Dedifferentiated amniotic fluid mesenchymal stem cell (primary cell): ENCODE measurements around the gene SLC26A11.
A peak's percentile ranks its signal among the peaks of the same experiment; 100 is the strongest.
"Not testable (repeated sequence)": the region's sequence is repeated elsewhere in the genome, so short reads cannot be mapped to it uniquely, and the experiment has no call there.

Experiments used
- DNase-seq: peaks from one replicate; pipeline ENCODE4 v3.0.0-alpha.2; 2016; ENCODE audit errors: extremely low spot score

The SLC26A11 gene

DNA sequence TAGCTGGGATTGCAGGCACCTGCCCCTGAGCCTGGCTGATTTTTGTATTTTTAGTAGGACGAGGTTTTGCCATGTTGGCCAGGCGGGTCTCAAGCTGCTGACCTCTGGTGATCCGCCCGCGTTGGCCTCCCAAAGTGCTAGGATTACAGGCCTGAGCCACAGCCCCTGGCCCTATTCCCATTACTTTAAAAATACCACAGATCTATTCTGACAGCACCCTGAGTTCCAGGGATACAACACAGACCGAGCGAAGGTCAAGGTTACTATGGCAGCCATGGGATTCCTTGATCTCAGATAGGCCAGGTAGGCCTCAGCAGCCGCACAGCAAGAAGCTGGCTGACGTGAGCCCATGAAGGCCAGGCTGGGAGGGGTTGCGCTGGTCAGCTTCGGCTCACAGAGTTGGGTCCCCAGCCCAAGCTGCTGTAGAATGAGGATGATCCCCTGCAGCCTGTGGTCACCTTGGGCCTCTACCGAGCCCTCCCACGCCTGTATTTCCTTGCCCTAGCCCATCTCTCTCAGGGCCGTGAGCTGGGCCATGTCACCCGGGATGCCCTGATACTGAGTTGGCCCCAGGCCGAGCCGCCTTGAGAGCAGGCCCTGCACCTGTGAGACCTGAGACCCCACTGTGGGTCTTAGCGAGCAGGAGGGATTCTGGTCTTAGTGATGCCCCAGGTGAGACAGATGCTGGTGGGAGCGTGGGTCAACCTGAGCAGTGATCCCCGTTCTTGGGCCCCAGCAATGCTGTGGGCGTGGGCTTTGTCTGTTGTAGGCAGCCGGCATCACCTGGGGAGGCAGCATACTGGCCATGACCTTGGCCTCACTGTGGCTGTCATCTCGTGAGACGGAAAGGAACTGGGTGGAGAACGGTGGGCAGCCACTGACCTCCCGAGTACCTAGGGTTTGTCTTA, 23.6 kb downstream of the SLC26A11 start:
- no peak for DNase-seq

GRCh38 chr17:80244448-80244847, 24.2 kb downstream of the SLC26A11 start:
- not testable (repeated sequence) for DNase-seq

DNA sequence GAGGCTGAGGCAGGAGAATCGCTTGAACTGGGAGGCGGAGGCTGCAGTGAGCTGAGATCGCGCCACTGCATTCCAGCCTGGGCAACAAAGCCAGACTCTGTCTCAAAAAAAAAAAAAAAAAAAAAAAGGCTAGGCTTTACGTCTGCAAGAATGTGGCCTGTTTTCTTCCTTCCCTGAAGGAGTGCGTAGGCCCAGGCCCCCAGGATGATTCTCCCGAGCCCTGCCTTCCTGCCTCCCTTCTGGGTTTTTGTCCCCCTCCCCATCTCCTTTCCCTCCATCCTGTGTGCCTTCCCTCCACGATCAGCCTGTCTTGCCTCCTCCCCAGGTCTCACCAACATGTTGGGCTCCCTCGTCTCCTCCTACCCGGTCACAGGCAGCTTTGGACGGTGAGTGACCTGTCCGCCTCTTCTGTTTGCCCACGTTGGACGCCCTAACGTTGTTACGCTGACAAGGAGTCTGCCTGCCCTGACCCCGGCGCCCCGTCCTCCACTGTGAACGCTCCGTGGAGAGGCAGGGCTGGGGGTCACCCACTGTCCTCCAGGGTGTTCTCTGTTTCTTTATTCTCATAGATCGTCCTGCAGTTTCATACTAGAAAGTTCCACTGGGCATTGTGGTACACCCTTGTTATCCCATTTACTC, 24.8 kb downstream of the SLC26A11 start:
- no peak for DNase-seq

DNA sequence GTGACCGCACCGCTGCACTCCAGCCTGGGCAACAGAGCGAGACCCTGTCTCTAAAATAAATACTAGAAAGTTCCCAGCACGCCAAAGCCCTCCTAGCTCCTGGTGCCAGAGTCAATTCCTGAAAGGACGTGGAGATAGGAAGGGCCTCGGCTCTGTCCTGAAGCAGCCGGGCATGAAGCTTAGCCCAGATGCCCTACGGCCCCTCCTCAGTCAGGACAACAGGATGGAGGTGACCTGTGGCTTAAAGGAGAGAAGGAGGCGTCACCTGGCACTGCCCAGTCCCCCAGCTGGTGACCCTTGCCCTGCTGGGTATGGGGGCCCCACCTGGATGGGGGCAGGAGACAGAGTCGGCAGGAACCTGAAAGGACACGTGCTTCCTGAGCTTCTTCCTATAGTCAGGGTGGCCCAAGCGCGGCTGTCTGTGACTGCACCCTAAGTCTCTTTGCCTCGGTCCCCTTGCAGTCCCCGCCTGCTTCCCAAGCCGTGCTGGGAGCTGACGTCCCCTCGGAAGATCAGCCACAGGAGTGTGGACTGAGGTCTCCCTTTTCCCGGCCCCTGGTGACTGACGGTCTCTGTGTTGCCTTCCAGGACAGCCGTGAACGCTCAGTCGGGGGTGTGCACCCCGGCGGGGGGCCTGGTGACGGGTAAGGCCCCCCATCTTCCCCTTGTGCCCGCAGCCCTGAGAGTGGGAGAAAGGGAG, 25.5 kb downstream of the SLC26A11 start:
- no peak for DNase-seq

- no peak for DNase-seq
Observed at GRCh38 chr17:80246266-80246681, 26.0 kb downstream of the SLC26A11 start.

DNA sequence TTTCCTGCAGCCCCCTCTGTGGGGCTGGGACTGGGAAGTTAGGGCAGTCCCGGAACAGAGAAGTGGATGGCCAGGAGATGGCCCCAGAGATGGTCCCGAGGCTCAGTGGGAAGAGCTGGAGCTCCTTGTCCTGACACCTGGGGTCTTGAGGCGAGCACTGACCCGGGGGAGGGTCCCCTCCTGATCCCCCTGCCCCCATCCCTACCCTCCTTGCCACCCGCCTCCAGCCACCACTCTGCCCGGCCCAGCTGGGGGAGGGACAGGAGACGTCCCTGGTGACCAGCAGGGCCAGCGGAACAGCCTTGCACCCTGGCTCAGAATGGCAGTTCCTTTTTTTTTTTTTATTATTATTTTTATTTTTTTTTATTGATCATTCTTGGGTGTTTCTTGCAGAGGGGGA, 26.5 kb downstream of the SLC26A11 start:
- DNase-seq, result no peak

GRCh38 chr17:80247561-80247960, 27.3 kb downstream of the SLC26A11 start:
- no peak for DNase-seq

GRCh38 chr17:80248001-80248893, 28.0 kb downstream of the SLC26A11 start:
- DNase-seq, result no peak

DNA sequence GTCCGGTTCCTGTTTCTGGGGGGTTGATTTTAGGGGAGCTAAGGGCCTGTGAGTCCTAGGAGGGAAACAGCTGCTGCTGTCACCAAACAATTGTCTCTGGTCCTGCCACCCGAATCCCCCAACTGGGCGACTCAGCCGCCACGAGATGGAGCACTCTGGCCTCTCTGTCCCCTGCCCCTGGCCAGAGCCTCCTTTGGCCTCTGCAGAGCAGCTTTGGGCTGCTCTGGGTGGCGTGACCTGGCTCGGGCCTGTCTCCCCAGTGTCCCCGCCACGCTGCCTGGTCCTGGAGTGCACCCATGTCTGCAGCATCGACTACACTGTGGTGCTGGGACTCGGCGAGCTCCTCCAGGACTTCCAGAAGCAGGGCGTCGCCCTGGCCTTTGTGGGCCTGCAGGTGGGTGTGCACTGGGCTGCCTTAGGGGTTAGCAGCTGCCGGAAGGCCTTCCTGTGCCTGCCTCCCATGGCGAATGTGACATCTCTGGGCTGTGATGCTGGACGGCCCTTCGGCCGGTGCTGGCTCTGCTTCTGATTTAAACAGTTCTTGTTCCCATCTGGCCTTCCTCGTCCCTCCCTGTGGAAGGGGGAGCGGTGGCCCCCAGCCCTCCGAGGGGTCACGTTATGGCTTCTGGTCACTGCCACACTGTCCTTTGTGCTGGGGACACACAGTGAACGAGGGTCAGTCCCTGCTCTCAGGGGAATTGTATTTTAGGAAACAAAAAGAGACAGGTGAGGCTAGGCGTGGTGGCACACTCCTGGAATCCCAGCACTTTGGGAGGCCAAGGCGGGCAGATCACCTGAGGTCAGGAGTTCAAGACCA, 28.9 kb downstream of the SLC26A11 start:
- DNase-seq, result no peak

DNA sequence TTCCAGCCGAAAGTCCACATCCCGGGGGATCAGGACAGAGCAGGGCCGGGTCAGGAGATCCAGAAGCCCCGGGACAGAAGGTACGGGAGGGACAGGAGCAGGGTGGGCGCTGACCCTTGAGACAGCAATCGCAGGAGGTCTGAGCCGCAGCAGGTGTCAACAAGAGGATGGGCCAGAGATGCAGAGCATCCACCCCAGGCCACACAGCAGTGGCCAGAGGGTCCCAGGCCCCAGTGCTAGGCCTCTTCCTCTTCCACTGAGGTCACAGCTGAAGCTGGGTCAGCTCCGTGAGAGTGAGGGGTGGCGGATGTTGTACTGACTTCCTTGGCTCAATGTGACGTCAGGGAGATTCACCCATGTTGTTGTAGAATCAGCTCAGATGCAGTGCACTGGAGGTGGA, 31.7 kb downstream of the SLC26A11 start:
- DNase-seq, result no peak

DNA sequence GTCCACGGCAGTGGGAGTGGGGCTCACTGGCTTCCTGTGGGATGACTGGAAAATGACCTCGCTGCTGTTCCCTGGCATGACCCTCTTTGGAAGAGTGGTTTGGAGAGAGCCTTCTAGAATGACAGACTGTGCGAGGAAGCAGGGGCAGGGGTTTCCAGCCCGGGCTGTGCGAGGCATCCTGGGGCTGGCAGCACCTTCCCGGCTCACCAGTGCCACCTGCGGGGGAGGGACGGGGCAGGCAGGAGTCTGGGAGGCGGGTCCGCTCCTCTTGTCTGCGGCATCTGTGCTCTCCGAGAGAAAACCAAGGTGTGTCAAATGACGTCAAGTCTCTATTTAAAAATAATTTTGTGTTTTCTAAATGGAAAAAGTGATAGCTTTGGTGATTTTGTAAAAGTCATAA, 32.6 kb downstream of the SLC26A11 start:
- DNase-seq, result no peak

GRCh38 chr17:80253631-80254395, 33.6 kb downstream of the SLC26A11 start:
- DNase-seq, result no peak

- peak; percentile 90 for DNase-seq
Observed at GRCh38 chr17:80254396-80255251, 34.4 kb downstream of the SLC26A11 start.

DNA sequence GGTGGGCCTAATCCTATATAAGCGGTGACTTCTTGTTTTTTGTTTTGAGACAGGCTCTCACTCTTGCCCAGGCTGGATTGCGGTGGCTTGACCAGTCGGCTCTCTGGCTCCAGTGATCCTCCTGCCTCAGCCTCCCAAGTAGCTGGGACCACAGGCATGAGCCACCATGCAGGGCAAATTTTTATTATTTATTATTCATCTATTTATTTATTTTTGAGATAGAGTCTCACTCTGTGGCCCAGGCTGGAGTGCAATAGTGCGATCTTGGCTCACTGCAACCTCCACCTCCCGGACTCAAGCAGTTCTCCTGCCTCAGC, 35.8 kb downstream of the SLC26A11 start:
- no peak for DNase-seq

DNA sequence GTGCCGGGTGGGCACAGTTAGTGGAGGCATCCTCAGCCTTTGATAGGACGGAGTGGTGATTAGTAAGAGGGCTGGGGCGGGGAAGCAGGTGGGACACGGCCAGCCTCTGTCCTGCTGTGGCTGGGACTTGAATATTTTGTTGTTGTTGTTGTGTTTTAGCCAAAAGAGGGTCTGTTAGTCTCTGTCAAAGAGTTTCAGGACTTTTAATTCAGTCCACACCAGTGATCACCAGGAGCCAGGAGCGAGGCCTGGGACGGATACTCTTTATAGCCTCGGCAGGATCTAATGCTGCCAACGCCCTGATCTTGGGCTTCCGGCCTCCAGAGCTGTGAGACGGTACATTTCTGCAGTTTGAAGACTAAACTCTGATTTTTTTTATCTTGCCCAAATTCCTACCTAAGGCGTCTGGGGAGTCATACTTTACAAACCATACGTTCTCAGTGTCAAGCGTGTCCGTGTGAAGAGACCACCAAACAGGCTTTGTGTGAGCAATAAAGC, 37.5 kb downstream of the SLC26A11 start:
- DNase-seq, result no peak

- not testable (repeated sequence) for DNase-seq
Observed at GRCh38 chr17:80258296-80258695, 38.1 kb downstream of the SLC26A11 start.

DNA sequence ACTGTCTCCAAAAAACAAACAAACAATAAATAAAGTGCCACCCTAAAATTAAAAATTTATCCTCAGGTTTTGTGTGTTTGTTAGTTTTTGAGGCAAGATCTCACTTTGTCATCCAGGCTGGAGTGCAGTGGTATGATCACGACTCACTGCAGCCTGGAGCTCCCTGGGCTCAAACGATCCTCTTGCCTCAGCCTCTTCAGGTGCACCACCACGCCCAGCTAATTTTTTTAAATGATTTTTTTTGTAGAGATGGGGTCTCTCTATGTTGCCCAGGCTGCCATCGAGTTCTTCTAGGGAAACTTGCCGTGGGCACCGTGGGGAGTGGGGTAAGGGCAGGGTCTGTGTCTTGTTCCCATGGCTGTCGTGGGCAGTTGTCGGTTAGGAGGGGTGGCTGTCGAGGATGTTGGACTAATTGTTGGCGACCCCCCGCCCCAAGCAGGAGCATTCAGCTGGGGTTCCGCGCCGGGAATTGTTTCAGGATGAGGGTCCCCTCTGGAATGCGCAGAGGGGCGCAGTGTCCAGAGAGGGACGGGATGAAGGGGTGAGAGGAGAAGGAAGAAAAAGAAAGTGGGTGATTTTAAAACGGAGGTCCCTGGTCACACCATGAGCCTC, 39.3 kb downstream of the SLC26A11 start:
- no peak for DNase-seq

DNA sequence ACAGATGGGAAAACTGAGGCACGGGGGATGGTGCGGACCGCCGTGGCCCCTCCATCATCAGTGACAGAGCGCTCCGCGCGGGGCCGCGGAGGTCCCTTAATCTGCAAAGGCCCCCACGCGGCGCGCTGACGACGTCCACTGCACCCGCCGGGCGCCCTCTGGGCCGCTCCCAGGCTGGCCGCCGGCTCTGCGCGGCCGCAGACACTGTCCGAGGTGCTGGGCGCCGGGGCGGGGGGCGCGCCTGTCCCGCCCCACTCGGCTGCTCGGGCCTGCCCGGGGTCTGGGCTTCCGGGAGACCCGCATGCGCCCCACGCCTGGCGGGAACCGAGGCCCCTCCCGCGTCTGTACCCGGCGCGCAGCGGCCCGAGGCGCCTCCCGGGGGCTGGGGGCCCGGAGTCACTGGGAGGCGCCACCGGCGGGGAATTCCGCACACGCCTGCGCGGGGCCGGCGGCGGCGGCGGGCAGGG, 39.9 kb downstream of the SLC26A11 start:
- DNase-seq, result peak; percentile 38
